Endothelial cell of umbilical vein (primary cell): Measurements from ENCODE around the gene MOGAT1. TPM values are rescaled to one million over a fixed set of nuclear protein-coding genes. Genes with fewer than 3 reads are reported as not detected.

Source experiments
- BruUV-seq: library from RNA; stranded (reverse); fragments of 400-500 nt; replicated peaks from 2 replicates; lab custom pipeline; 2021; lab: Mats Ljungman, UMichigan
- CTCF ChIA-PET: fragments of 300-600, 350-600 bp; sonication (Branson Sonifier 250); formaldehyde crosslinking; loops from one replicate; lab custom pipeline; 2021; ENCODE audit warnings: antibody characterized with exemption, inconsistent platforms; lab: Charles Lee
- POLR2A ChIA-PET: fragments of 300-600, 350-600 bp; sonication (Branson Sonifier 250); formaldehyde crosslinking; loops from one replicate; lab custom pipeline; 2021; ENCODE audit warnings: antibody characterized with exemption, inconsistent platforms; lab: Charles Lee
- DNase-seq: peaks from one replicate; pipeline ENCODE4 v3.0.0-alpha.2; 2011; ENCODE audit warnings: low read depth, low spot score
- FAIRE-seq: peaks from 2 replicates; lab custom pipeline; 2011; peaks lifted over from hg19 to GRCh38; lab: Jason Lieb, UNC
- H2AFZ ChIP-seq: 2 replicates; pipeline ENCODE4 v1.6.0; 2012; ENCODE audit warnings: low read depth, low read length, control low read depth, inconsistent platforms
- H3K27ac ChIP-seq: 2 replicates; pipeline ENCODE4 v1.5.1; 2011; ENCODE audit warnings: low read depth, mild to moderate bottlenecking, control low read depth, low read length, moderate library complexity; ENCODE audit not compliant: insufficient read depth
- H3K27me3 ChIP-seq, 2 experiments: 2 replicates each; pipeline versions ENCODE4 v1.6.0 to v1.6.1; 2011; ENCODE audit warnings: low read length in 2 of 2, mixed read lengths in 1 of 2; ENCODE audit not compliant: control insufficient read depth in 2 of 2, insufficient read depth in 2 of 2
- H3K36me3 ChIP-seq, 2 experiments: 2 replicates in 1 of 2; 3 replicates in 1 of 2; pipeline ENCODE4 v1.5.1; 2011; ENCODE audit warnings: low read length in 2 of 2, mild to moderate bottlenecking in 1 of 2, moderate library complexity in 1 of 2; ENCODE audit not compliant: control insufficient read depth in 2 of 2, insufficient read depth in 2 of 2; ENCODE audit errors: extremely low read depth in 1 of 2
- H3K4me1 ChIP-seq: 3 replicates; pipeline ENCODE4 v1.5.1; 2011; ENCODE audit warnings: mild to moderate bottlenecking, low read length; ENCODE audit not compliant: control insufficient read depth, insufficient read depth; ENCODE audit errors: extremely low read depth
- H3K4me2 ChIP-seq: 2 replicates; pipeline ENCODE4 v1.6.1; 2011; ENCODE audit warnings: low read length, control low read depth, mixed read lengths; ENCODE audit not compliant: insufficient read depth
- H3K4me3 ChIP-seq, 3 experiments: fragments of 200-600 bp in 1 of 3; sonication (generic), shearing (Covaris generic) in 1 of 3; replicated peaks in 1 of 3; 2 replicates each; pipeline ENCODE4 v1.5.1; 2011 to 2016; ENCODE audit warnings: control low read depth in 3 of 3, low read length in 3 of 3, mild to moderate bottlenecking in 2 of 3, inconsistent platforms in 1 of 3, low read depth in 1 of 3, moderate library complexity in 1 of 3; ENCODE audit not compliant: insufficient read depth in 1 of 3
- H3K79me2 ChIP-seq: 2 replicates; pipeline ENCODE4 v1.6.0; 2012; ENCODE audit warnings: low read length, inconsistent platforms; ENCODE audit not compliant: control insufficient read depth, insufficient read depth
- H3K9ac ChIP-seq: replicated peaks from 2 replicates; pipeline ENCODE3; 2011; ENCODE audit warnings: low read length, control low read depth; ENCODE audit not compliant: insufficient read depth; ENCODE audit errors: extremely low read depth
- H3K9me1 ChIP-seq: replicated peaks from 3 replicates; pipeline ENCODE4 v1.6.0; 2011; ENCODE audit warnings: mild to moderate bottlenecking, low read length; ENCODE audit not compliant: control insufficient read depth, insufficient read depth; ENCODE audit errors: extremely low read depth
- H3K9me3 ChIP-seq: replicated peaks from 2 replicates; pipeline ENCODE4 v1.5.1; 2012; ENCODE audit warnings: low read length, inconsistent platforms; ENCODE audit not compliant: control insufficient read depth, insufficient read depth
- H4K20me1 ChIP-seq: replicated peaks from 2 replicates; pipeline ENCODE3; 2011; ENCODE audit warnings: mild to moderate bottlenecking, low read length; ENCODE audit not compliant: control insufficient read depth, insufficient read depth; ENCODE audit errors: extremely low read depth
- CTCF ChIP-seq, 2 donors: IDR thresholded peaks; 1 replicate in 1 of 2; 2 replicates in 1 of 2; pipeline ENCODE4 v1.5.1; 2011; ENCODE audit warnings: low read length in 2 of 2, mild to moderate bottlenecking in 2 of 2, moderate library complexity in 2 of 2, control low read depth in 1 of 2, inconsistent platforms in 1 of 2, low read depth in 1 of 2; ENCODE audit not compliant: insufficient read depth in 1 of 2; ENCODE audit errors: extremely low read depth in 1 of 2
- EZH2 ChIP-seq: IDR thresholded peaks from 2 replicates; pipeline ENCODE4 v1.6.1; 2012; ENCODE audit warnings: borderline replicate concordance, low read depth, mild to moderate bottlenecking, moderate library complexity, low read length, inconsistent platforms; ENCODE audit not compliant: severe bottlenecking
- FOS ChIP-seq: IDR thresholded peaks from 2 replicates; pipeline ENCODE4 v1.6.1; 2011; ENCODE audit warnings: mild to moderate bottlenecking, low read length, moderate library complexity, borderline replicate concordance; ENCODE audit not compliant: insufficient read depth
- GATA2 ChIP-seq: IDR thresholded peaks from 2 replicates; pipeline ENCODE4 v1.7.0; 2011; ENCODE audit warnings: low read depth, mild to moderate bottlenecking, moderate library complexity, mixed read lengths, low read length; ENCODE audit not compliant: insufficient read length, insufficient read depth
- JUN ChIP-seq: IDR thresholded peaks from 2 replicates; pipeline ENCODE4 v1.6.1; 2011; ENCODE audit warnings: borderline replicate concordance, low read depth; ENCODE audit not compliant: insufficient read length, insufficient read depth
- MYC ChIP-seq: IDR thresholded peaks from one replicate; pipeline ENCODE4 v1.6.1; 2011; ENCODE audit warnings: mild to moderate bottlenecking, low read depth, low read length
- POLR2A ChIP-seq: IDR thresholded peaks from 2 replicates; pipeline ENCODE4 v1.6.1; 2012; ENCODE audit warnings: low read depth, mild to moderate bottlenecking, control low read depth, low read length
- POLR2AphosphoS5 ChIP-seq: IDR thresholded peaks from 2 replicates; pipeline ENCODE4 v1.6.1; 2012; ENCODE audit warnings: low read depth, mild to moderate bottlenecking, control low read depth, low read length, moderate library complexity; ENCODE audit not compliant: insufficient read depth
- dilution Hi-C: fragments of 300-500 bp; cut with MboI; formaldehyde crosslinking; loops from one replicate; pipeline ENCODE4 v1.15.0; 2019; ENCODE audit warnings: low sequenced_read_pairs; ENCODE audit not compliant: extremely low pct_ligation_motif_present
- intact Hi-C: fragments of 100-400 bp; cut with micrococcal nuclease; formaldehyde crosslinking; loops from one replicate; pipeline ENCODE4 v1.10.0; 2022
- polyA plus RNA-seq, 4 experiments: library from polyadenylated mRNA; depleted of rRNA in 3 of 4; stranded (reverse) in 3 of 4; unstranded in 1 of 4; fragments of >200 nt; gene quantifications; 2 replicates each; pipeline versions ENCODE4 v1.2.1 to v1.2.3, GENCODE V29; 2011 to 2012; ENCODE audit warnings: missing spikeins in 1 of 4
- total RNA-seq: library from RNA; stranded (reverse); gene quantifications from 2 replicates; pipeline ENCODE4 v1.2.3, GENCODE V29; 2021
- TF ChIP-seq, protein P1 (sequence below): IDR thresholded peaks from 2 replicates; pipeline ENCODE4 v1.6.1; 2011; ENCODE audit not compliant: insufficient read depth, insufficient read length

Gene MOGAT1
- total and polyA plus RNA-seq, 2 donors (not counting 3 experiments of a cell fraction or from before 2014, with no cell fraction given), result not detected

DNA sequence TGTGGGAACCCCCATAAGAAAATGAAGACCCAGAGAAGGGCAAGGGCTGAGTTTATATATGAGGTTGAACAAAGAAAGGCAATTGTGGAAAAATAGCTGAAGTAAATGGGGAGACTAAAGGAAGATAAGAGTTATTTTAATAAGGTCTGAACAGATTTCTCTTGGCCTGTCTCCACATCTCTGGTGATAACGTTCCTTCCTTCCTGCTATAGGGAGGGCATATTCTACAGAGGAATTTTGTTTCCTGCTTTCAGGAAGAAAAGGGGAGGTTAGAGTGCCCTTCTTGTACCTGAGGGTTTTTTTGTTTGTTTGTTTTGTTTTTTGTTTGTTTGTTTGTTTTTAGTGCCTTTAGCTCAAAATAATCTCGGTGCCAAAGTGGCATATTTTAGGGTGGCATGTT, 31.6 kb downstream of the MOGAT1 start:
- TF ChIP-seq EZH2, result no peak
- no peak for TF ChIP-seq MYC
- TF ChIP-seq, protein P1, sequence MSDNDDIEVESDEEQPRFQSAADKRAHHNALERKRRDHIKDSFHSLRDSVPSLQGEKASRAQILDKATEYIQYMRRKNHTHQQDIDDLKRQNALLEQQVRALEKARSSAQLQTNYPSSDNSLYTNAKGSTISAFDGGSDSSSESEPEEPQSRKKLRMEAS, result no peak
- peak; percentile 85 for TF ChIP-seq GATA2
- TF ChIP-seq POLR2AphosphoS5, result peak; percentile 26
- Histone ChIP-seq H3K9me3 (no peaks in the 10 kb centered on the region), H4K20me1 (no peaks in the 10 kb centered on the region), H3K79me2 (no peaks in the 10 kb centered on the region), H3K9ac (no peak overlapping the region), H2AFZ (no peak overlapping the region), H3K4me1 (peaks cover 34% of the 10 kb centered on the region), H3K27me3 (no peaks in the 10 kb centered on the region), H3K9me1 (no peaks in the 10 kb centered on the region), H3K4me3 (no peak overlapping the region), H3K4me2 (peak overlapping the region; percentile 19), H3K27ac (no peak overlapping the region), H3K36me3 (no peaks in the 10 kb centered on the region)
- peak; percentile 74 for FAIRE-seq
- ChIA-PET CTCF (interaction anchor here (0.8 to 8.9 kb wide), 8 partner anchors 11 to 235 kb away, joined by 3 to 195 read pairs (median 6); no protein-coding TSS in a partner anchor), POLR2A (no interaction called here)
- BruUV-seq, result no TSS peak
- intact Hi-C loops, result loop anchor here (10.0 kb wide), 1 partner anchor 992 kb away; no protein-coding TSS in a partner anchor
- DNase-seq, result peak; percentile 40
- dilution Hi-C loops, result no loop called here

DNA sequence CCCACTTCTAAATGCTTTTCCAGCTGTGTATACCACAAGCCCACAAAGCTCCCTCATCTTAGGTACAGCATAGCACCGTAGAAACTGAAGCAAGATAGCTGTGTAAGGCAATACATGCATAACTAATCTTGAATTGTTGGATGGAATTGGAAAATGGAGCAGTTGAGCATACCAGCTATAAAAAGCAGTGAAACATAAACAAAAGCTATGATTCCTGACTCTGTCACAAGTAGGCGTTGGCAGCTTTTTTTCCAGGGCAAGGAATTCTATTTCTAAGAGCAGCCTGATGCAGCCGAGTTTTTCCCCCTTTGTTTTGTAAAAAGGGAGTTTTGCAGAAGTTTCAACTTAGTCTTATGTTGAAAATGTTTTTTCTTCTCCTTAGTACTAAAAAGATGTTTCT, 32.4 kb downstream of the MOGAT1 start:
- no peaks in the 10 kb centered on the region for H3K79me2 ChIP-seq
- H3K4me1 ChIP-seq, result peaks cover 32% of the 10 kb centered on the region
- no peaks in the 10 kb centered on the region for H3K36me3 ChIP-seq
- dilution Hi-C loops, result no loop called here
- no peaks in the 10 kb centered on the region for H4K20me1 ChIP-seq
- TF ChIP-seq, protein P1, result no peak
- TF ChIP-seq MYC (no peak), POLR2A (no peak), FOS (no peak), POLR2AphosphoS5 (no peak), CTCF (IDR thresholded peaks at IDR 0.05; ENCODE audit: extremely low read depth in 1 of 2, insufficient read depth in 1 of 2, low read depth in 1 of 2, low read length in 2 of 2) (no peak), EZH2 (no peak), JUN (no peak), GATA2 (no peak)
- FAIRE-seq, result no peak
- POLR2A ChIA-PET, result no interaction called here
- BruUV-seq, result no TSS peak
- H3K27ac ChIP-seq, result no peak overlapping the region
- H3K27me3 ChIP-seq, result no peaks in the 10 kb centered on the region
- H3K9me1 ChIP-seq, result no peaks in the 10 kb centered on the region
- CTCF ChIA-PET, result interaction anchor here (0.7 to 8.9 kb wide), 9 partner anchors 9 to 235 kb away, joined by 3 to 195 read pairs (median 6); no protein-coding TSS in a partner anchor
- intact Hi-C loops, result loop anchor here (10.0 kb wide), 1 partner anchor 991 kb away; no protein-coding TSS in a partner anchor
- H2AFZ ChIP-seq, result no peak overlapping the region
- H3K4me2 ChIP-seq, result no peak overlapping the region
- no peak overlapping the region for H3K9ac ChIP-seq
- peak; percentile 29 for DNase-seq
- no peak overlapping the region for H3K4me3 ChIP-seq
- H3K9me3 ChIP-seq, result no peaks in the 10 kb centered on the region
